Lung (tissue), 12 donors: ENCODE results near the gene NCAPH2. TPM values are rescaled to one million over a fixed set of nuclear protein-coding genes. Genes with fewer than 3 reads are reported as not detected.

Experiments used
- ATAC-seq: fragments of 200-7000 bp; cut with Tn5 transposase; one replicate; pipeline ENCODE4 v1.9.1; 2020; ENCODE audit warnings: moderate number of reproducible peaks; ENCODE audit not compliant: insufficient read depth, low FRiP score
- DNase-seq, 3 donors: peaks; one replicate each; pipeline ENCODE4 v3.0.0-alpha.2; 2013 to 2017
- H3K27ac ChIP-seq, 2 donors: one replicate each; pipeline ENCODE4 v1.5.1; 2013; ENCODE audit warnings: mild to moderate bottlenecking in 2 of 2, moderate library complexity in 2 of 2, control low read depth in 1 of 2, inconsistent platforms in 1 of 2, low read depth in 1 of 2, low read length in 1 of 2
- H3K27me3 ChIP-seq, 3 donors: one replicate each; pipeline ENCODE4 v1.5.1; 2013; ENCODE audit warnings: low read length in 2 of 3; ENCODE audit not compliant: control insufficient read depth in 3 of 3, insufficient read depth in 3 of 3
- H3K36me3 ChIP-seq, 4 donors: one replicate each; pipeline ENCODE4 v1.5.1; 2013; ENCODE audit warnings: low read length in 4 of 4, mild to moderate bottlenecking in 1 of 4, moderate library complexity in 1 of 4; ENCODE audit not compliant: control insufficient read depth in 4 of 4, insufficient read depth in 4 of 4
- H3K4me1 ChIP-seq, 5 donors: one replicate each; pipeline ENCODE4 v1.5.1; 2013; ENCODE audit warnings: low read length in 5 of 5, mild to moderate bottlenecking in 2 of 5, moderate library complexity in 1 of 5; ENCODE audit not compliant: control insufficient read depth in 5 of 5, insufficient read depth in 5 of 5
- H3K4me3 ChIP-seq: one replicate; pipeline ENCODE4 v1.5.1; 2013; ENCODE audit warnings: mild to moderate bottlenecking, control low read depth, moderate library complexity
- H3K9ac ChIP-seq, 2 donors: one replicate each; pipeline ENCODE4 v1.5.1; 2013; ENCODE audit warnings: low read length in 2 of 2, control low read depth in 1 of 2; ENCODE audit not compliant: insufficient read depth in 1 of 2
- H3K9me3 ChIP-seq, 4 donors: one replicate each; pipeline ENCODE4 v1.5.1; 2013; ENCODE audit warnings: low read length in 3 of 4, mild to moderate bottlenecking in 1 of 4, moderate library complexity in 1 of 4; ENCODE audit not compliant: control insufficient read depth in 4 of 4, insufficient read depth in 3 of 4
- WGBS, 2 donors: extraction: QIAGEN DNeasy Blood & Tissue Kit; methylation state at CpG; one replicate each; pipeline ENCODE4 v1.1.7; 2013; 5-methylcytosine and 5-hydroxymethylcytosine counted together
- polyA plus RNA-seq, 2 donors: library from polyadenylated mRNA; stranded (reverse); fragments of 200-250 nt; gene quantifications; one replicate each; pipeline ENCODE4 v1.2.1, GENCODE V29; 2013
- total RNA-seq, 2 donors: library from RNA; depleted of rRNA in 1 of 2; stranded (reverse); fragments of >200 nt in 1 of 2; gene quantifications; one replicate each; pipeline ENCODE4 v1.2.1, GENCODE V29; 2014 to 2021
- TF ChIP-seq, protein P1 (sequence below): IDR thresholded peaks from 2 replicates; pipeline ENCODE4 v1.5.1; 2012; ENCODE audit warnings: mild to moderate bottlenecking; ENCODE audit errors: control extremely low read depth, extremely low read depth
- donor health status: control.
- donor health status: control.
- donor health status: Bipolar disorder and iron deficiency.
- donor health status: healthy.
- donor health status: DM: yes; HTN: yes; CAD: no.

Gene NCAPH2
- total and polyA plus RNA-seq, 4 donors = 27.8 to 64.4 (median 43.2) TPM

DNA sequence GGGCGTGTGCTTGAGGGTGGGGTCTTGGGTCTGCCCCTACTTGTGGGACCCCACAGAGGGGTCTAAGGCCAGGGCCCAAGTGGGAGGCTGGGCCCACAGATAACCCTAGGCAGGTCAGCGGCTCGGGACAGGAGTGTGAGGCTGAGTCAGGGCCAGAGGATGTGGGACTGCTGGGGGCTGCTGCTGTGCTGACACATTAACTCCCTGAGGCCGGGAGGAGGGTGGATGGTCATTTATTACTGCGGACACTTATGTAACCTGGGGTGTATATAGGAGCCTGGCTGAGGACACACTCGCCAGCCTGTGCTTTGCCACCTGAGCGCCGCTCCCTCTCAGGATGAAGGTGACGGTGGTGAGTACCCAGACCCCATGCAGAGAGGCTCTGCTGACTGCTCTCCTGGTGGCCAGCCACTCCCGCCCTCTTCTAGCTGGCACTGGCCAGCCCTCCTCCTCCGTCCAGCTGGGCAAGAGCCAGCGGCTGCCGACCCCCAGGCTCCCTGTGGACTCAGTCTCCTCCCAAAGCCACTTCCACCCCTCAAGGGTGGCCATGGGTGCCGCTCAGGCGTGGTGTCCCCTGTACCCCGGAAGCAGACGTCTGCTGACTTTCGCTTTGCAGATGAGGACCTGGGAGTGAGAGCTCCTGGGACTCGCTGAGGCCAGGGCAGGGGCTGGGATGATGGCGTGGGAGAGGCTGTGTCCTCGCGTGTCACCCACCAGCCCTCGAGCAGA is 21.3 kb upstream of the NCAPH2 start, which contains the start of gene MIOX:
MIOX (plus strand) TSS at position 299 of the 729 bp plus-strand sequence; CDS start at position 338, 39 bp downstream.
- Histone ChIP-seq H3K9ac (no peak within 1 kb of the TSS), H3K27ac (no peak within 1 kb of the TSS), H3K27me3 (peaks cover 0 to 18% (median 8%) of the 10 kb centered on the region in 3 donors), H3K9me3 (no peaks in the 10 kb centered on the region), H3K36me3 (no peaks in the 10 kb centered on the region), H3K4me3 (no peak within 1 kb of the TSS), H3K4me1 (peaks cover 0 to 5% (median 0%) of the 10 kb centered on the region in 5 donors)
- TF ChIP-seq, protein P1, sequence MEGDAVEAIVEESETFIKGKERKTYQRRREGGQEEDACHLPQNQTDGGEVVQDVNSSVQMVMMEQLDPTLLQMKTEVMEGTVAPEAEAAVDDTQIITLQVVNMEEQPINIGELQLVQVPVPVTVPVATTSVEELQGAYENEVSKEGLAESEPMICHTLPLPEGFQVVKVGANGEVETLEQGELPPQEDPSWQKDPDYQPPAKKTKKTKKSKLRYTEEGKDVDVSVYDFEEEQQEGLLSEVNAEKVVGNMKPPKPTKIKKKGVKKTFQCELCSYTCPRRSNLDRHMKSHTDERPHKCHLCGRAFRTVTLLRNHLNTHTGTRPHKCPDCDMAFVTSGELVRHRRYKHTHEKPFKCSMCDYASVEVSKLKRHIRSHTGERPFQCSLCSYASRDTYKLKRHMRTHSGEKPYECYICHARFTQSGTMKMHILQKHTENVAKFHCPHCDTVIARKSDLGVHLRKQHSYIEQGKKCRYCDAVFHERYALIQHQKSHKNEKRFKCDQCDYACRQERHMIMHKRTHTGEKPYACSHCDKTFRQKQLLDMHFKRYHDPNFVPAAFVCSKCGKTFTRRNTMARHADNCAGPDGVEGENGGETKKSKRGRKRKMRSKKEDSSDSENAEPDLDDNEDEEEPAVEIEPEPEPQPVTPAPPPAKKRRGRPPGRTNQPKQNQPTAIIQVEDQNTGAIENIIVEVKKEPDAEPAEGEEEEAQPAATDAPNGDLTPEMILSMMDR = no peak
- 75 to 83% methylated on average over 23 of the region's 23 CpGs for WGBS, 2 donors
- no peak for ATAC-seq
- DNase-seq = no peak

DNA sequence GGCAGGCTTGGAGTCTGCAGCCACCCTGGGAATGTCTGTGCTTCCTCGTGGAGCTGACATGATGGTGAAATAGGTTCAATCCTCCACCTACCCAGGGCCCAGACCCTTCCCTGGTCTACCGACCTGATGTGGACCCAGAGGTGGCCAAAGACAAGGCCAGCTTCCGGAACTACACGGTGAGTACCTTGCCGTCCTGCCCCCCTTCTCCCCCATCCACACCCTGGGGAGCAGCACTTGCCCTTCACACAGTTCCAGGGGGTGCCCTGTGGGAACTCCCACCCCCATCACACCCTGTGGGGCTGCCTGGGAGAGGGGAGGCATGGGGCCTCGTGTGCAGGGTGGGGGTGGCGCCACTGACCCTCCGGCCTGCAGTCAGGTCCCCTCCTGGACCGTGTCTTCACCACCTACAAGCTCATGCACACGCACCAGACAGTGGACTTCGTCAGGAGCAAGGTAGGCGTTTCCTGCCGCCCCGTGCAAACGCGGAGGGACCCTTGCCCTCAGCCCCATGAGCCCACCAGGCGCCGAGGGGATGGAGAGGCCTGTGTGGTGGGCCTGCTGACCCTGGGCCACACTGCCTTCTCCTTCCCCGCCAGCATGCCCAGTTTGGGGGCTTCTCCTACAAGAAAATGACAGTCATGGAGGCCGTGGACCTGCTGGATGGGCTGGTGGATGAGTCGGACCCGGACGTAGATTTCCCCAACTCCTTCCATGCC is 20.6 kb upstream of the NCAPH2 start:
- TF ChIP-seq, protein P1 = no peak
- peaks cover 0 to 14% (median 4%) of the 10 kb centered on the region in 3 donors for H3K27me3 ChIP-seq
- no peaks in the 10 kb centered on the region for H3K9me3 ChIP-seq
- H3K4me1 ChIP-seq = no peaks in the 10 kb centered on the region
- H3K36me3 ChIP-seq = no peaks in the 10 kb centered on the region
- no peak overlapping the region for H3K27ac ChIP-seq
- no peak overlapping the region for H3K4me3 ChIP-seq
- no peak for DNase-seq
- WGBS, 2 donors = 84% methylated on average over 23 of the region's 23 CpGs
- H3K9ac ChIP-seq = no peak overlapping the region
- ATAC-seq = no peak

DNA sequence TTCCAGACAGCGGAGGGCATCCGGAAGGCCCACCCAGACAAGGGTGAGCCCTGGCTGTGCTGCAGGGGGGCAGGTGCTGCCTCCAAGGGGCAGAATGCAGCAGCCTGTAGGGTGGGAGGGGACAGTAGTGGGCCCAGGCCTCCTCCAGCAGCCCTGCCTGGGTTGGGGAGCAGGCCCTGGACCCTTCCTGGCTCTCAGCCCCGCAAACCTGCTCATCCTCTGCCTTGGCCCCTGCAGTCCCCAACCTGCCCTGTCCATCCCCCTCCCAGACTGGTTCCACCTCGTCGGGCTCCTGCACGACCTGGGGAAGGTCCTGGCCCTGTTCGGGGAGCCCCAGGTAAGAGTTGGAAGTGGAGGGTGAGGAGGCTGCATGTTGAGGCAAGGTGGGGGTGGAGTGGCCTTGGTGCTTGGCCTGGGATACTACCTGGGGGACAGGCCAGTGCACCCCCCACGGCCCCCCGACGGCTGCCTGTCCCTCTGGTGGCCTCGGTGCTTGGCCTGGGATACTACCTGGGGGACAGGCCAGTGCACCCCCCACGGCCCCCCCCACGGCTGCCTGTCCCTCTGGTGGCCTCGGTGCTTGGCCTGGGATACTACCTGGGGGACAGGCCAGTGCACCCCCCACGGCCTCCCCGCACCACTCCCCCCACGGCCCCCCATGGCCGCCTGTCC is 19.9 kb upstream of the NCAPH2 start:
- Histone ChIP-seq H3K36me3 (no peaks in the 10 kb centered on the region), H3K4me1 (no peaks in the 10 kb centered on the region), H3K9me3 (no peaks in the 10 kb centered on the region), H3K4me3 (no peak overlapping the region), H3K9ac (no peak overlapping the region), H3K27me3 (peaks cover 0 to 10% (median under 1%) of the 10 kb centered on the region in 3 donors), H3K27ac (no peak overlapping the region)
- WGBS, 2 donors = 83 to 88% methylated on average over 13 to 18 of the region's 18 CpGs
- ATAC-seq (no peak), DNase-seq (no peak)
- TF ChIP-seq, protein P1 = no peak
